H1 (cell line): ENCODE data around the gene GALNT17. TPM values are rescaled to one million over a fixed set of nuclear protein-coding genes. Genes with fewer than 3 reads are reported as not detected.

Experiments
- CTCF ChIA-PET: fragments of 300-600 bp; sonication (Branson Sonifier 250); formaldehyde crosslinking; loops from one replicate; lab custom pipeline; 2021; ENCODE audit not compliant: partially characterized antibody; lab: Charles Lee
- POLR2A ChIA-PET: fragments of 300-600 bp; sonication (Branson Sonifier 250); formaldehyde crosslinking; loops from one replicate; lab custom pipeline; 2021; ENCODE audit warnings: inconsistent platforms; ENCODE audit not compliant: partially characterized antibody; lab: Charles Lee
- DNase-seq, 2 experiments: peaks; one replicate each; pipeline versions ENCODE4 v3.0.0 to v3.0.0-alpha.2; 2010 to 2022; ENCODE audit warnings: low spot score in 2 of 2, low read depth in 1 of 2, mixed read lengths in 1 of 2
- FAIRE-seq: peaks from 2 replicates; lab custom pipeline; 2011; peaks lifted over from hg19 to GRCh38; lab: Jason Lieb, UNC
- H2AFZ ChIP-seq: 2 replicates; pipeline ENCODE4 v1.8.1; 2012; ENCODE audit warnings: low read length, inconsistent platforms
- H2AK5ac ChIP-seq: 2 replicates; pipeline ENCODE4 v1.6.1; 2013; ENCODE audit warnings: low read depth, low read length
- H2BK120ac ChIP-seq: replicated peaks from 2 replicates; pipeline ENCODE3; 2013; ENCODE audit warnings: low read depth, low read length, inconsistent platforms
- H2BK12ac ChIP-seq: 2 replicates; pipeline ENCODE4 v1.6.1; 2013; ENCODE audit warnings: low read depth, low read length
- H2BK15ac ChIP-seq: 2 replicates; pipeline ENCODE4 v1.6.1; 2013; ENCODE audit warnings: low read length
- H2BK20ac ChIP-seq: 2 replicates; pipeline ENCODE4 v1.6.1; 2013; ENCODE audit warnings: low read length
- H2BK5ac ChIP-seq: 2 replicates; pipeline ENCODE4 v1.6.1; 2013; ENCODE audit warnings: low read depth, low read length
- H3K14ac ChIP-seq: 2 replicates; pipeline ENCODE4 v1.6.1; 2013; ENCODE audit warnings: inconsistent platforms; ENCODE audit not compliant: insufficient read length
- H3K18ac ChIP-seq: 2 replicates; pipeline ENCODE4 v1.6.1; 2013; ENCODE audit warnings: low read length; ENCODE audit errors: extremely low read depth
- H3K23ac ChIP-seq: 2 replicates; pipeline ENCODE4 v1.6.1; 2013; ENCODE audit warnings: inconsistent platforms; ENCODE audit not compliant: insufficient read length
- H3K23me2 ChIP-seq: 2 replicates; pipeline ENCODE4 v1.6.1; 2013; ENCODE audit warnings: low read depth, low read length
- H3K27ac ChIP-seq: 2 replicates; pipeline ENCODE4 v1.6.1; 2011; ENCODE audit warnings: low read depth, low read length, inconsistent platforms
- H3K27me3 ChIP-seq, 4 experiments: replicated peaks in 1 of 4; 1 replicate in 1 of 4; 2 replicates in 3 of 4; pipeline versions ENCODE4 v1.6.1 to v1.8.1; 2011 to 2013; ENCODE audit warnings: low read length in 3 of 4, mild to moderate bottlenecking in 3 of 4, inconsistent platforms in 2 of 4, mixed read lengths in 2 of 4, moderate library complexity in 1 of 4; ENCODE audit not compliant: control insufficient read depth in 3 of 4, insufficient read depth in 3 of 4; ENCODE audit errors: extremely low read depth in 1 of 4
- H3K36me3 ChIP-seq, 4 experiments: 2 replicates each; pipeline versions ENCODE4 v1.6.1 to v1.8.1; 2011 to 2013; ENCODE audit warnings: mild to moderate bottlenecking in 4 of 4, low read length in 3 of 4, moderate library complexity in 2 of 4, control low read depth in 1 of 4, inconsistent platforms in 1 of 4; ENCODE audit not compliant: insufficient read depth in 4 of 4, control insufficient read depth in 2 of 4
- H3K4ac ChIP-seq: replicated peaks from 2 replicates; pipeline ENCODE3; 2013; ENCODE audit warnings: low read length, low read depth, mixed read lengths, inconsistent platforms; ENCODE audit not compliant: insufficient read length
- H3K4me1 ChIP-seq, 4 experiments: replicated peaks in 1 of 4; 1 replicate in 1 of 4; 2 replicates in 3 of 4; pipeline versions ENCODE4 v1.6.1 to v1.8.1; 2011 to 2013; ENCODE audit warnings: low read length in 3 of 4, inconsistent platforms in 2 of 4, mixed read lengths in 1 of 4; ENCODE audit not compliant: insufficient read depth in 4 of 4, control insufficient read depth in 3 of 4
- H3K4me2 ChIP-seq, 2 experiments: 2 replicates each; pipeline versions ENCODE4 v1.6.1 to v1.8.1; 2011 to 2013; ENCODE audit warnings: low read depth in 2 of 2, low read length in 2 of 2, control low read depth in 1 of 2, inconsistent platforms in 1 of 2, mild to moderate bottlenecking in 1 of 2; ENCODE audit not compliant: insufficient read depth in 1 of 2
- H3K4me3 ChIP-seq, 4 experiments: fragments of 200-600, 300-600 bp in 1 of 4; sonication (generic), shearing (Covaris generic), sonication (Bioruptor Twin) in 1 of 4; 2 replicates each; pipeline versions ENCODE4 v1.5.1 to v1.8.1; 2011 to 2016; ENCODE audit warnings: low read length in 4 of 4, low read depth in 3 of 4, control low read depth in 2 of 4, inconsistent platforms in 2 of 4, mild to moderate bottlenecking in 2 of 4, mixed read lengths in 1 of 4, moderate library complexity in 1 of 4; ENCODE audit not compliant: insufficient read depth in 2 of 4; ENCODE audit errors: extremely low read depth in 1 of 4
- H3K56ac ChIP-seq: replicated peaks from 2 replicates; pipeline ENCODE3; 2013; ENCODE audit warnings: low read depth, mild to moderate bottlenecking, mixed read lengths, low read length, inconsistent platforms; ENCODE audit not compliant: insufficient read length
- H3K79me1 ChIP-seq: 2 replicates; pipeline ENCODE4 v1.6.1; 2013; ENCODE audit warnings: low read depth, low read length, control low read depth
- H3K79me2 ChIP-seq, 2 experiments: 2 replicates each; pipeline versions ENCODE4 v1.6.1 to v1.8.1; 2012 to 2013; ENCODE audit warnings: low read length in 2 of 2, mild to moderate bottlenecking in 2 of 2, inconsistent platforms in 1 of 2; ENCODE audit not compliant: insufficient read depth in 2 of 2, control insufficient read depth in 1 of 2
- H3K9ac ChIP-seq, 4 experiments: replicated peaks in 1 of 4; 1 replicate in 1 of 4; 2 replicates in 3 of 4; pipeline versions ENCODE4 v1.6.1 to v1.8.1; 2011 to 2013; ENCODE audit warnings: low read depth in 3 of 4, low read length in 3 of 4, control low read depth in 2 of 4, mild to moderate bottlenecking in 2 of 4, moderate library complexity in 2 of 4, inconsistent platforms in 1 of 4; ENCODE audit errors: extremely low read depth in 1 of 4
- H3K9me3 ChIP-seq, 2 experiments: 2 replicates each; pipeline versions ENCODE4 v1.6.1 to v1.8.1; 2012 to 2013; ENCODE audit warnings: mild to moderate bottlenecking in 2 of 2, moderate library complexity in 2 of 2, control low read depth in 1 of 2, inconsistent platforms in 1 of 2, low read depth in 1 of 2, low read length in 1 of 2, mixed read lengths in 1 of 2; ENCODE audit not compliant: insufficient read depth in 2 of 2
- H4K20me1 ChIP-seq, 2 experiments: replicated peaks in 1 of 2; 2 replicates each; pipeline versions ENCODE3 to v1.8.1; 2011 to 2013; ENCODE audit warnings: inconsistent platforms in 2 of 2, low read length in 2 of 2, mild to moderate bottlenecking in 1 of 2; ENCODE audit not compliant: insufficient read depth in 2 of 2, control insufficient read depth in 1 of 2
- H4K5ac ChIP-seq: 2 replicates; pipeline ENCODE4 v1.6.1; 2013; ENCODE audit warnings: low read length, low read depth, mixed read lengths, inconsistent platforms; ENCODE audit not compliant: insufficient read length
- H4K8ac ChIP-seq: 2 replicates; pipeline ENCODE4 v1.8.0; 2013; ENCODE audit warnings: mild to moderate bottlenecking, moderate library complexity, low read length, inconsistent platforms; ENCODE audit not compliant: insufficient read depth; ENCODE audit errors: extremely low read depth
- H4K91ac ChIP-seq: replicated peaks from 2 replicates; pipeline ENCODE3; 2013; ENCODE audit warnings: low read length, mixed read lengths, inconsistent platforms; ENCODE audit not compliant: insufficient read length
- BCL11A ChIP-seq, 2 experiments: IDR thresholded peaks; one replicate each; pipeline ENCODE4 v1.6.1; 2011; ENCODE audit warnings: low read depth in 2 of 2, low read length in 2 of 2, mild to moderate bottlenecking in 2 of 2
- EZH2 ChIP-seq: fragments of 200-600 bp; sonication (generic); IDR thresholded peaks from 2 replicates; pipeline ENCODE4 v1.7.1; 2012; ENCODE audit warnings: low read depth, mild to moderate bottlenecking, moderate library complexity, low read length, inconsistent platforms; ENCODE audit not compliant: severe bottlenecking
- GABPA ChIP-seq: IDR thresholded peaks from 2 replicates; pipeline ENCODE4 v1.6.1; 2011; ENCODE audit warnings: mild to moderate bottlenecking, low read length, moderate library complexity, borderline replicate concordance; ENCODE audit not compliant: insufficient read depth
- RAD21 ChIP-seq, 2 experiments: IDR thresholded peaks in 1 of 2; conservative IDR thresholded peaks in 1 of 2; 2 replicates each; pipeline ENCODE4 v1.6.1; 2011; ENCODE audit warnings: low read depth in 2 of 2, low read length in 2 of 2, improper control_type of control experiment in 1 of 2, inconsistent platforms in 1 of 2, mild to moderate bottlenecking in 1 of 2, moderate library complexity in 1 of 2
- SIRT6 ChIP-seq: IDR thresholded peaks from one replicate; pipeline ENCODE4 v1.7.1; 2012; ENCODE audit warnings: low read length, inconsistent platforms
- TCF12 ChIP-seq: IDR thresholded peaks from 2 replicates; pipeline ENCODE4 v1.6.1; 2011; ENCODE audit warnings: low read depth, mild to moderate bottlenecking, low read length
- WGBS, 2 experiments: shearing (Covaris generic) in 1 of 2; methylation state at CpG; one replicate each; pipeline versions ENCODE4 v1.1.6 to v1.1.7; 2013 to 2015; ENCODE audit warnings: low lambda C conversion rate in 2 of 2, mixed read lengths in 2 of 2, inconsistent platforms in 1 of 2, low coverage in 1 of 2, missing lambda C conversion rate in 1 of 2; ENCODE audit not compliant: insufficient replicate concordance in 2 of 2, insufficient coverage in 1 of 2, insufficient read length in 1 of 2; ENCODE audit errors: extremely low coverage in 1 of 2, missing lambda C conversion rate in 1 of 2; 5-methylcytosine and 5-hydroxymethylcytosine counted together
- polyA plus RNA-seq, 7 experiments: library from polyadenylated mRNA; depleted of rRNA in 3 of 7; stranded (reverse) in 5 of 7; unstranded in 2 of 7; fragments of >200 nt in 5 of 7; fragments of 200-250 nt in 2 of 7; gene quantifications; 1 replicate in 5 of 7; 2 replicates in 1 of 7; 4 replicates in 1 of 7; pipeline versions ENCODE4 v1.2.1 to v1.2.3, GENCODE V29; 2011 to 2013; ENCODE audit warnings: missing spikeins in 2 of 7, mixed read lengths in 2 of 7
- total RNA-seq: library from RNA; stranded (reverse); fragmentation: NEBNext Ultra II Directional; extraction: Animal tissue kit (Norgen Biotek cat#: 25700); gene quantifications from 2 replicates; pipeline ENCODE4 v1.2.1, GENCODE V29; 2021

The GALNT17 gene
- total and polyA plus RNA-seq, 2 of the 8 experiments (the other 6 are each of a cell fraction or from before 2014, with no cell fraction given): 37.7 to 47.0 TPM

DNA sequence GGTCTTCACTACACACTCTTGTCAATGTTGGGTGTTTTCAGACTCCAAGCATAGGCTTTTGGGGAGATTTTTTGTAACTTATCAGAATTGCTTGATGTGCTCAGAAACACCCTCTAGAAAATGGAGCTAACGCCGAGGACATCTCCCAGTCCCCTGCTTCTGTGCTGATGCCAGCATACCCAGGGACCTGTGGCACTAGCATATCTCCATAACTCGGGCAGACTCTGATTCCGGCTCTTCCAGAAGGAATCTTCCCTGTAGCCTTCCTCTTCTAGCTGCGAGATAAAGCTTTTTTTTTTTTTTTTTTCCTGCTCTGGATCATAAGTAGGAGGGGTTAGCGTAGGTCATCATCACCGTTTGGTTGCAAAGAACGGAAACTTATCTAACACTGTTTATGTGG is 434.4 kb downstream of the GALNT17 start:
- Histone ChIP-seq H2BK12ac (no peak overlapping the region), H3K4me1 (peaks cover 0 to 1% (median 0%) of the 10 kb centered on the region in 4 experiments; a peak in 1 of 7 replicates), H2AK5ac (no peak overlapping the region), H3K9ac (no peak overlapping the region), H4K5ac (no peak overlapping the region), H3K4me3 (no peak overlapping the region)
- no peak for TF ChIP-seq BCL11A (IDR thresholded peaks at IDR 0.05; ENCODE audit: low read depth in 2 of 2, low read length in 2 of 2)
- no peak for TF ChIP-seq TCF12
- no peak for TF ChIP-seq RAD21 (IDR thresholded peaks at IDR 0.05 in 1 of 2, conservative IDR thresholded peaks at IDR 0.05 in 1 of 2; ENCODE audit: low read depth in 2 of 2, low read length in 2 of 2)
- no peak for TF ChIP-seq EZH2
- no peak for TF ChIP-seq GABPA
- no peak for TF ChIP-seq SIRT6
- TF ChIP-seq, all 59 proteins: peak for 0
- ChIA-PET POLR2A (no interaction called here), CTCF (interaction anchor here (0.6 to 1.0 kb wide), 2 partner anchors 11 to 313 kb away, joined by 3 read pairs; no protein-coding TSS in a partner anchor)
- no peak overlapping the region for H2AFZ ChIP-seq
- H2BK20ac ChIP-seq: no peak overlapping the region
- no peak overlapping the region for H3K14ac ChIP-seq
- H2BK15ac ChIP-seq: no peak overlapping the region
- H3K27me3 ChIP-seq: no peaks in the 10 kb centered on the region
- DNase-seq (no peak), FAIRE-seq (no peak)
- 89% methylated on average over 7 of the region's 8 CpGs; no CpG with 5 or more reads in 1 of the 2 experiments for WGBS, 2 experiments
- H2BK5ac ChIP-seq: no peak overlapping the region
- no peaks in the 10 kb centered on the region for H3K79me2 ChIP-seq
- no peaks in the 10 kb centered on the region for H3K9me3 ChIP-seq
- no peak overlapping the region for H2BK120ac ChIP-seq
- H3K79me1 ChIP-seq: no peaks in the 10 kb centered on the region
- no peak overlapping the region for H3K4me2 ChIP-seq
- H3K4ac ChIP-seq: no peak overlapping the region
- H3K36me3 ChIP-seq: no peaks in the 10 kb centered on the region; a peak in 1 of 8 replicates
- no peak overlapping the region for H3K18ac ChIP-seq
- no peaks in the 10 kb centered on the region for H3K23me2 ChIP-seq
- H3K27ac ChIP-seq: no peak overlapping the region
- no peak overlapping the region for H4K8ac ChIP-seq
- no peak overlapping the region for H4K91ac ChIP-seq
- H4K20me1 ChIP-seq: no peaks in the 10 kb centered on the region
- H3K56ac ChIP-seq: no peak overlapping the region
- H3K23ac ChIP-seq: no peak overlapping the region
